Measurements from ENCODE around the gene TMEM270.

The TMEM270 gene

GRCh38 chr7:73904219-73905137 lies 43.5 kb downstream of the TMEM270 start:
- peak in 13 of 56 donors; percentile 6 to 40 (median 14) for DNase-seq

- no peak for DNase-seq
Measured at GRCh38 chr7:73905360-73905759, 44.4 kb downstream of the TMEM270 start.

DNA sequence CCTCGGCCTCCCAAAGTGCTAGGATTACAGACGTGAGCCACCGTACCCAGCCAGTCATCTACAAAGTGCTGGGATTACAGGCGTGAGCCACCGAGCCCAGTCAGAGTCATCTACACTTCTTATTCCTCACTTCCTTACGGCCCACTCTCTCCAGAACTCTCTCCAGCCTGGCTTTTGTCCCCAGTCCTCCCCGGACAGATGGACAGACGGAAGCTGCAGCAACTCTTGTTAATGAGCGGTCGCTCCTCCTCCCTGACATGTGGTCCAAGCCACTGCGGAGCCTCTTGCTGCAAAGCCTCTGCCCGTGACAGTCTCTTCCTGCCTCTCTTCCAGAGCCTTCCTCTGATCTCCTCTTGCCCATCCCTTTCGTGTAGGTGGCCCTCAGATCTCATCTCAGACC lies 45.9 kb downstream of the TMEM270 start:
- no peak for DNase-seq

DNA sequence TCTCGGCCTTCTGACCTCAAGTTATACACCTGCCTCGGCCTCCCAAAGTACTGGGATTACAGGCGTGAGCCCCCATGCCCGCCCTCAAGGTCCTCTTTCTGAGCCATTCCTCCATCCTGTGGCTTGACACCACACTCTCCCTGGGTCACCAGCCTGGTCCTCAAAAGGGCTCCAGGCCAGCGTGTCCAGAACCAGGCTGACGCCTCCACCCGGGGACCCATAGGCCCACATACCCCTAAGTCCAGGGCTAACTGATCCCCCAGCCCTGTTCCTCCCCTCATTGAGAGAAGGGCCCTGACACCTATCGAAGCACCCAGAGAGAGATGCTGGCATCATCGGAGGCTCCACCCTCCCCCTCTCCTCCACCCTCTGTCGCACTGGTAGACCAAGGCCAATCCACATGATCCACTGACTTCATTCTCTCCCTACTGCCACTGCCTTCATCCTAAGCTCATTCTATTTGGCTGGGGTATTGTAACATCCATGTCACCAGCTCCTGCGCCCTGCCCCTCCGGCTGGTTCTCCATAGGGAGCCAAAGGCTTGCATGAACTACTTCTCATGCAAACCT lies 46.7 kb downstream of the TMEM270 start:
- no peak for DNase-seq

DNA sequence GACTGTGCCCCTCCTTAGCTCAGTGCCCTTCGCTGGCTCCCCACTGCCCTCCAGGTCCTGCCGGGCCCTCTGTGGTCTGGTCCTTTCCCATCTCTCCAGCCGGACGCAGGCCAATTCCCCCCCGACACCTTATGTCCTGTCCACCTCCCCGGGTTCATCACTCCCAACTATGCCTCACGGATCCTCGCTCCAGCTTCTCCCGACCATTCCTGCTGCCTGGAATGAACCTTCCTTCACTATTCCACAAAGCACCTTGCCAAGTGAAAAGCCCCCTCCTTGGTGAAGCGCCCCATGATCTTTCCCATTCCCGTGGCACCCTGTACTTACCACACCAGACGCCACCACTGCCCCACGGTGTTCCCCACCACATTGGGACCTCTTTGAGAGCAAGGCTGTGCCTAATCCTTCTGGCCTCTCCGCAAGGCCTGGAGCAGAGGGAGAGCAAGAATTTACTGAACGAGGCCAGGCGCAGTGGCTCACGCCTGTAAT lies 47.2 kb downstream of the TMEM270 start:
- no peak for DNase-seq

DNA sequence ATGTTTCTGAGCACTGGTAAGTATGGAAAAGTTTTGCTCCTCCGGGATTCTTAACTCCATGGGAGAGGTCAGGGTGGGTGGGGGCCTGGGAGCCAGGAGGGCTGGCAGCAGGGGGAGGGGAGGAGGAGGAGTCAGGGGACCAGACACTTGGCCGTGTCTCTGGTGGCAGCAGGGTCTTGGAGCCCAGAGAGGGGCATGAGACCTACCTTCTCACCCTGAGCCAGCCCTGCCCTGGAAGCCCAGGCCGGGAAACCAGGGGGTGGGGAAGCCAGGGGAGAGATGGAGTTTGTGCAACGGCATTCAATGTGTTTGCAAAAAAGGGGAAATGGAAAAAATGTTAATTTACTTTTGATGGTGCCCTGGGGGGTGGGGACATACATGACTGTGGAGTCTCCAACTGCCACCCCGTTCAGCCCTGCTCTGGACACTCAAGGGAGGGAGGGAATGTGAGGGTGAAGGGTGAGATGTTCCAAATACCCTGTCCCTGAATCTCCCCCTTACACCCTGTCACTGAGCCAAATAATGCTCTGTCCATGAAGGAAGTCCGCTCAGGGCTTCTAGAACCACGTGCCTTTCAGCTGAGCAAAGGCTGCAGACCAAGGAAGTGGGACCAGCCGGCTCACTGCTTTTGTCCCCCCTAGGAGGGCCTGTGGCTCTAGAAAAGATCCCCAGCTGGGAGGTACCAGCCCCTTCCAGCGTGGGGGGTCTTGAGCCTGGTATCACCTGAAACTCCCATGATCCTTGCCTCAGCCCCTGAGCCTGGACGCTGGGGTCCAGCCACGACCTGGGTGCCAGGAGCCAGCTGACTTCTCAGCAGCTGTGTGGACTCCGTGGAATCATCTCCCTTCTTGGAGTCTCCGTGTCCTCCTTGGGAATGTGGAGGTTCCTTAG lies 48.3 kb downstream of the TMEM270 start:
- peak in 5 of 56 donors; percentile 6 to 51 (median 15) for DNase-seq

DNA sequence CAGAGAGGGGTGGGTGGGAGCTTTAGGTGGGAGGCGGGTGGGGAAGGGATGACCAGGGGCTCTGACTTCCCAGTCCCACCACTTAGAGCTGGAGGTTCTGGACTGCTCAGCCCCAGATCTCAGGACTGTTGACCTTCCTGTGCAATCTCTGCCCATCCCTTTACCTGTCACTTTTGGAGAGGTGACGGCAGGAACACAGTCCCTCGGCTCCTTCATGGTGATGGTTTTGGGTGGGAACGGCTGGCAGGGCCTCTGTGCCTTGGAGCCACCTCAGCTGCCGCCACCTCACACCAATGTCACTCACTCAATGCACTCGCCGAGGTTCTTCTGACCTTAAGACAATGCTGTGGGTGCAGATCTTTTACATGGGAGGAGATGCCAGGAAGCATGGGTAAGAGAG lies 49.0 kb downstream of the TMEM270 start:
- no peak for DNase-seq

DNA sequence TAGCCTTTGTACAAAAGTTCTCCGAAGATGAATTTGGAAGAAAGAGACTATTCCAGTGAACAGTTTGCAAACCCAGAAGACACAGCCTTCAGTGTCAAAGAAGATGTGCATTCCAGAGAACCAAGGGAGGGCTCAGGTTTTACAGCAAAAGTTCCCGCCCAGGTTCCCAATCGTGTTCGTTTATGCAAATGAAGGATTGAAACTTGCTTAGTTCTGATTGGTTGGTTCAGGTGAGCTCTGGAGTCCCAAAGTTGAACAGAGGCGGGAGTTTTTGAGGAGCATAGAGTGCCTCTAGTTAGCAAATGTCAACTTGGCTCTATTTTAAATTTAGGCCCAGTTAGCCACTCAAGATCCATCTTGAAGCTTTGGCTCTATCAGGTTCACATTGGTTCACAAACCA lies 51.3 kb downstream of the TMEM270 start:
- no peak for DNase-seq

Data from amygdala (tissue), 56 donors.